GM12878 (cell line): ENCODE data around the gene MEGF11. TPM values are rescaled to one million over a fixed set of nuclear protein-coding genes. Genes with fewer than 3 reads are reported as not detected.

Source experiments
- ATAC-seq: fragments of 200-7000 bp; cut with Tn5 transposase; 3 replicates; pipeline ENCODE4 v1.9.1; 2020; ENCODE audit warnings: mild to moderate bottlenecking, moderate library complexity
- BruUV-seq: library from RNA; stranded (reverse); fragments of 400-500 nt; replicated peaks from 2 replicates; lab custom pipeline; 2021; lab: Mats Ljungman, UMichigan
- CTCF ChIA-PET: fragments of 300-600 bp; sonication (Branson Sonifier 250); formaldehyde crosslinking; extraction: SDS; loops from one replicate; lab custom pipeline; 2021; ENCODE audit warnings: inconsistent platforms; lab: Yijun Ruan, JAX
- POLR2A ChIA-PET: fragments of 350-600 bp; formaldehyde crosslinking; extraction: SDS; loops from one replicate; lab custom pipeline; 2021; ENCODE audit warnings: inconsistent platforms; lab: Charles Lee
- RAD21 ChIA-PET: fragments of 300-600 bp; sonication (Branson Sonifier 250); formaldehyde crosslinking; loops from one replicate; lab custom pipeline; 2023; ENCODE audit warnings: antibody characterized with exemption; ENCODE audit not compliant: unreplicated experiment; lab: Charles Lee
- SMC1A ChIA-PET: fragments of 300-600 bp; sonication (Branson Sonifier 250); formaldehyde crosslinking; loops from one replicate; lab custom pipeline; 2023; ENCODE audit not compliant: unreplicated experiment, uncharacterized antibody; lab: Charles Lee
- DNase-seq: peaks from one replicate; pipeline ENCODE4 v3.0.0-alpha.2; 2011; ENCODE audit warnings: low read depth, low spot score
- FAIRE-seq: peaks from 3 replicates; lab custom pipeline; 2011; peaks lifted over from hg19 to GRCh38; lab: Jason Lieb, UNC
- H2AFZ ChIP-seq: 2 replicates; pipeline ENCODE4 v1.6.0; 2011; ENCODE audit warnings: low read depth, low read length, control low read depth; ENCODE audit not compliant: control insufficient read depth
- H3K27ac ChIP-seq: 2 replicates; pipeline ENCODE4 v1.5.1; 2011; ENCODE audit warnings: control low read depth; ENCODE audit not compliant: control insufficient read depth, insufficient read depth
- H3K27me3 ChIP-seq, 2 experiments: replicated peaks in 1 of 2; 2 replicates each; pipeline versions ENCODE4 v1.6.0 to v1.6.1; 2011; ENCODE audit warnings: low read length in 1 of 2; ENCODE audit not compliant: control insufficient read depth in 2 of 2, insufficient read depth in 2 of 2
- H3K36me3 ChIP-seq, 2 experiments: 2 replicates each; pipeline ENCODE4 v1.5.1; 2011; ENCODE audit warnings: low read length in 1 of 2; ENCODE audit not compliant: control insufficient read depth in 2 of 2, insufficient read depth in 2 of 2
- H3K4me1 ChIP-seq: 2 replicates; pipeline ENCODE4 v1.6.1; 2011; ENCODE audit warnings: mild to moderate bottlenecking, low read length, moderate library complexity, mixed read lengths; ENCODE audit not compliant: control insufficient read depth, insufficient read depth
- H3K4me2 ChIP-seq: 2 replicates; pipeline ENCODE4 v1.6.0; 2011; ENCODE audit warnings: control low read depth; ENCODE audit not compliant: control insufficient read depth, insufficient read depth
- H3K4me3 ChIP-seq: fragments of 200-600 bp; sonication (generic); 2 replicates; pipeline ENCODE4 v1.5.1; 2016
- H3K79me2 ChIP-seq: 2 replicates; pipeline ENCODE4 v1.6.0; 2011; ENCODE audit warnings: low read length; ENCODE audit not compliant: control insufficient read depth, insufficient read depth
- H3K9ac ChIP-seq: 2 replicates; pipeline ENCODE4 v1.8.0; 2011; ENCODE audit warnings: low read length, control low read depth, mixed read lengths; ENCODE audit not compliant: control insufficient read depth, insufficient read depth
- H3K9me3 ChIP-seq: replicated peaks from 3 replicates; pipeline ENCODE4 v1.5.1; 2011; ENCODE audit warnings: mild to moderate bottlenecking, low read length; ENCODE audit not compliant: control insufficient read depth, insufficient read depth
- H4K20me1 ChIP-seq: 2 replicates; pipeline ENCODE4 v1.6.0; 2011; ENCODE audit not compliant: control insufficient read depth, insufficient read depth
- HDAC6 ChIP-seq: fragments of 200-600 bp; sonication (generic); IDR thresholded peaks from one replicate; pipeline ENCODE4 v1.8.0; 2017; ENCODE audit warnings: antibody characterized with exemption; ENCODE audit not compliant: unreplicated experiment
- RAD21 ChIP-seq: IDR thresholded peaks from 2 replicates; pipeline ENCODE4 v1.6.1; 2011; ENCODE audit warnings: mild to moderate bottlenecking, low read depth, low read length, moderate library complexity; ENCODE audit not compliant: insufficient read depth
- RCOR1 ChIP-seq: conservative IDR thresholded peaks from 2 replicates; pipeline ENCODE4 v1.6.1; 2012; ENCODE audit warnings: low read depth, low read length, improper control_type of control experiment
- WGBS: methylation state at CpG from one replicate; pipeline ENCODE4 v1.1.6; 2016; ENCODE audit warnings: low lambda C conversion rate; ENCODE audit not compliant: insufficient replicate concordance, insufficient coverage; ENCODE audit errors: missing lambda C conversion rate; 5-methylcytosine and 5-hydroxymethylcytosine counted together
- in situ Hi-C: fragments of 300-500 bp; cut with MboI; formaldehyde crosslinking; loops from 9 replicates; pipeline ENCODE4 v1.14.3; 2018; ENCODE audit warnings: mixed read lengths
- intact Hi-C: fragments of 100-400 bp; cut with micrococcal nuclease; formaldehyde crosslinking; loops from one replicate; pipeline ENCODE4 v1.14.2; 2022; ENCODE audit not compliant: unreplicated experiment
- polyA plus RNA-seq, 11 experiments: library from polyadenylated mRNA; depleted of rRNA in 4 of 11; unstranded in 6 of 11; stranded (reverse) in 5 of 11; fragments of >200 nt; fragmentation: Nextera tagmentation in 4 of 11; fragmentation: Illumina TruSeq in 1 of 11; extraction: Ambion mirVana in 4 of 11; extraction: Trizol in 1 of 11; gene quantifications; 1 replicate in 1 of 11; 2 replicates in 10 of 11; pipeline versions ENCODE4 v1.2.1 to v1.2.3, GENCODE V29; 2011 to 2016; ENCODE audit warnings: inconsistent platforms in 2 of 11, missing spikeins in 2 of 11, low read depth in 1 of 11
- total RNA-seq, 4 experiments: library from RNA; depleted of rRNA in 3 of 4; stranded (reverse); fragments of >200 nt in 3 of 4; fragmentation: Illumina TruSeq in 1 of 4; extraction: Trizol in 1 of 4; gene quantifications; 2 replicates each; pipeline versions ENCODE4 v1.2.1 to v1.2.3, GENCODE V29; 2013 to 2021
- TF ChIP-seq, protein P1 (sequence below): fragments of 450-650 bp; formaldehyde crosslinking; IDR thresholded peaks from 2 replicates; pipeline ENCODE4 v1.5.0; 2022; ENCODE audit warnings: mild to moderate bottlenecking, missing genetic modification characterization

MEGF11 gene
- total and polyA plus RNA-seq, 10 of the 15 experiments (the other 5 are each of a cell fraction or from before 2014, with no cell fraction given) = 0.03 to 1.7 (median 0.49) TPM

DNA sequence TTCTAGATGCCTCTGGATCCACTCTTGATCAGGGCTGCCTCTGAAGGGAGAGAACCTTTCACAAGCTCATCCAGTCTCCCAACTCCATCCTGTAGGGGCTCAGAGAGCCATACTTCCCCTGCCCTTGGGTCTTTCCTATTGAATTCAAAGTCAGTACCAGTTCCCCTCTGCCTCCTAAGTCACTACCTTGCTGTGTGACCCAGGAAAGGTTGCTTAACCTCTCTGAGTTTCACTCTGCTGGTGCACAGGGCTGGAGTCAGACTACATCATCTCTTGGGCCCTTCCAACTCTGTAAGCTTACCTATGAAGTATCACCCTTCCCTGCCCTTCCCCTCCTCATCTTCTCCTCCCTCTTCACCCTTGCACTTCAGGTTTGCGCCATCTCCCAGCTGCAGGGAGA, 117.9 kb downstream of the MEGF11 start:
- FAIRE-seq = no peak
- in situ Hi-C loops (no loop called here), intact Hi-C loops (no loop called here)
- Histone ChIP-seq H3K27me3 (no peaks in the 10 kb centered on the region; a peak in 1 of 4 replicates), H3K9ac (no peak overlapping the region), H3K4me3 (no peak overlapping the region), H3K36me3 (no peaks in the 10 kb centered on the region), H3K4me1 (no peaks in the 10 kb centered on the region)
- 100% methylated on average over 1 of the region's 1 CpG for WGBS
- no peak for DNase-seq
- CTCF ChIA-PET = no interaction called here
- no peak for ATAC-seq
- TF ChIP-seq HDAC6 (no peak), RCOR1 (no peak), RAD21 (no peak)
- TF ChIP-seq, protein P1, sequence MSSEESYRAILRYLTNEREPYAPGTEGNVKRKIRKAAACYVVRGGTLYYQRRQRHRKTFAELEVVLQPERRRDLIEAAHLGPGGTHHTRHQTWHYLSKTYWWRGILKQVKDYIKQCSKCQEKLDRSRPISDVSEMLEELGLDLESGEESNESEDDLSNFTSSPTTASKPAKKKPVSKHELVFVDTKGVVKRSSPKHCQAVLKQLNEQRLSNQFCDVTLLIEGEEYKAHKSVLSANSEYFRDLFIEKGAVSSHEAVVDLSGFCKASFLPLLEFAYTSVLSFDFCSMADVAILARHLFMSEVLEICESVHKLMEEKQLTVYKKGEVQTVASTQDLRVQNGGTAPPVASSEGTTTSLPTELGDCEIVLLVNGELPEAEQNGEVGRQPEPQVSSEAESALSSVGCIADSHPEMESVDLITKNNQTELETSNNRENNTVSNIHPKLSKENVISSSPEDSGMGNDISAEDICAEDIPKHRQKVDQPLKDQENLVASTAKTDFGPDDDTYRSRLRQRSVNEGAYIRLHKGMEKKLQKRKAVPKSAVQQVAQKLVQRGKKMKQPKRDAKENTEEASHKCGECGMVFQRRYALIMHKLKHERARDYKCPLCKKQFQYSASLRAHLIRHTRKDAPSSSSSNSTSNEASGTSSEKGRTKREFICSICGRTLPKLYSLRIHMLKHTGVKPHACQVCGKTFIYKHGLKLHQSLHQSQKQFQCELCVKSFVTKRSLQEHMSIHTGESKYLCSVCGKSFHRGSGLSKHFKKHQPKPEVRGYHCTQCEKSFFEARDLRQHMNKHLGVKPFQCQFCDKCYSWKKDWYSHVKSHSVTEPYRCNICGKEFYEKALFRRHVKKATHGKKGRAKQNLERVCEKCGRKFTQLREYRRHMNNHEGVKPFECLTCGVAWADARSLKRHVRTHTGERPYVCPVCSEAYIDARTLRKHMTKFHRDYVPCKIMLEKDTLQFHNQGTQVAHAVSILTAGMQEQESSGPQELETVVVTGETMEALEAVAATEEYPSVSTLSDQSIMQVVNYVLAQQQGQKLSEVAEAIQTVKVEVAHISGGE (CRISPR knock-in tag) = no peak
- TF ChIP-seq, all 136 proteins: peak for 0
- ChIA-PET SMC1A (no interaction called here), RAD21 (no interaction called here), POLR2A (no interaction called here)
- Histone ChIP-seq H2AFZ (no peak overlapping the region), H3K9me3 (no peaks in the 10 kb centered on the region), H3K79me2 (no peaks in the 10 kb centered on the region), H3K4me2 (no peak overlapping the region), H4K20me1 (0 out of 2 replicates have a peak, but pooled peaks cover 2% of the 10 kb centered on the region), H3K27ac (no peak overlapping the region)
- no TSS peak for BruUV-seq
